H1 (cell line): Measurements from ENCODE around the gene PRRG2. TPM values are rescaled to one million over a fixed set of nuclear protein-coding genes. Genes with fewer than 3 reads are reported as not detected.

Source experiments
- ASH2L ChIP-seq: fragments of 200-600, 300-600 bp; sonication (generic); IDR thresholded peaks from one replicate; pipeline ENCODE4 v1.7.1; 2017; ENCODE audit warnings: low read length
- BCL11A ChIP-seq, 2 experiments: IDR thresholded peaks; one replicate each; pipeline ENCODE4 v1.6.1; 2011; ENCODE audit warnings: low read depth in 2 of 2, low read length in 2 of 2, mild to moderate bottlenecking in 2 of 2
- CTCF ChIP-seq, 3 experiments: IDR thresholded peaks; 1 replicate in 2 of 3; 2 replicates in 1 of 3; pipeline versions ENCODE4 v1.5.1 to v1.6.1; 2011; ENCODE audit warnings: low read length in 3 of 3, mild to moderate bottlenecking in 3 of 3, inconsistent platforms in 2 of 3, low read depth in 1 of 3, moderate library complexity in 1 of 3; ENCODE audit not compliant: insufficient read depth in 1 of 3; ENCODE audit errors: control extremely low read depth in 1 of 3
- FOSL1 ChIP-seq: IDR thresholded peaks from 2 replicates; pipeline ENCODE4 v1.6.1; 2011; ENCODE audit warnings: mild to moderate bottlenecking, low read depth, low read length, moderate library complexity; ENCODE audit not compliant: insufficient read depth
- GTF2F1 ChIP-seq: IDR thresholded peaks from 2 replicates; pipeline ENCODE4 v1.6.1; 2012; ENCODE audit warnings: low read depth, low read length, improper control_type of control experiment, borderline replicate concordance
- KDM5A ChIP-seq: fragments of 200-600 bp; IDR thresholded peaks from 2 replicates; pipeline ENCODE4 v1.7.1; 2012; ENCODE audit warnings: mild to moderate bottlenecking, low read length, inconsistent platforms, mixed read lengths
- POLR2A ChIP-seq, 2 experiments: IDR thresholded peaks; 1 replicate in 1 of 2; 2 replicates in 1 of 2; pipeline ENCODE4 v1.6.1; 2011; ENCODE audit warnings: low read depth in 2 of 2, low read length in 2 of 2, mild to moderate bottlenecking in 2 of 2; ENCODE audit errors: control extremely low read depth in 1 of 2
- POLR2AphosphoS5 ChIP-seq: IDR thresholded peaks from 2 replicates; pipeline ENCODE4 v1.6.1; 2011; ENCODE audit warnings: low read depth, low read length
- RNF2 ChIP-seq: fragments of 200-900, 300-1000 bp; sonication (generic); IDR thresholded peaks from 2 replicates; pipeline ENCODE4 v1.7.1; 2016; ENCODE audit warnings: borderline replicate concordance, low read depth, mild to moderate bottlenecking, antibody characterized with exemption, low read length; ENCODE audit not compliant: poor library complexity, severe bottlenecking; ENCODE audit errors: missing control alignments
- SP2 ChIP-seq: IDR thresholded peaks from 2 replicates; pipeline ENCODE4 v1.6.1; 2012; ENCODE audit warnings: mild to moderate bottlenecking, low read length, inconsistent platforms
- TEAD4 ChIP-seq: IDR thresholded peaks from 2 replicates; pipeline ENCODE4 v1.6.1; 2012; ENCODE audit warnings: low read depth, low read length, inconsistent platforms, mixed read lengths
- YY1 ChIP-seq: IDR thresholded peaks from 2 replicates; pipeline ENCODE4 v1.6.1; 2011; ENCODE audit warnings: low read depth, mild to moderate bottlenecking, low read length
- polyA plus RNA-seq, 7 experiments: library from polyadenylated mRNA; depleted of rRNA in 3 of 7; stranded (reverse) in 5 of 7; unstranded in 2 of 7; fragments of >200 nt in 5 of 7; fragments of 200-250 nt in 2 of 7; gene quantifications; 1 replicate in 5 of 7; 2 replicates in 1 of 7; 4 replicates in 1 of 7; pipeline versions ENCODE4 v1.2.1 to v1.2.3, GENCODE V29; 2011 to 2013; ENCODE audit warnings: missing spikeins in 2 of 7, mixed read lengths in 2 of 7
- total RNA-seq: library from RNA; stranded (reverse); fragmentation: NEBNext Ultra II Directional; extraction: Animal tissue kit (Norgen Biotek cat#: 25700); gene quantifications from 2 replicates; pipeline ENCODE4 v1.2.1, GENCODE V29; 2021

PRRG2 gene
- total and polyA plus RNA-seq, 2 of the 8 experiments (the other 6 are each of a cell fraction or from before 2014, with no cell fraction given) = 4.1 to 5.6 TPM

GRCh38 chr19:49539192-49539952 is 41.7 kb upstream of the PRRG2 start (continued):
- no peak for TF ChIP-seq RNF2
- no peak for TF ChIP-seq KDM5A
- TF ChIP-seq POLR2AphosphoS5 = no peak
- no peak for TF ChIP-seq FOSL1
- no peak for TF ChIP-seq BCL11A (IDR thresholded peaks at IDR 0.05; ENCODE audit: low read depth in 2 of 2, low read length in 2 of 2)
- no peak for TF ChIP-seq TEAD4
- TF ChIP-seq SP2 = no peak
- no peak for TF ChIP-seq GTF2F1
- no peak for TF ChIP-seq ASH2L
- no peak for TF ChIP-seq YY1
- TF ChIP-seq CTCF (IDR thresholded peaks at IDR 0.05; ENCODE audit: control extremely low read depth in 1 of 3, insufficient read depth in 1 of 3, low read depth in 1 of 3, low read length in 3 of 3) = no peak
- TF ChIP-seq POLR2A (IDR thresholded peaks at IDR 0.05; ENCODE audit: control extremely low read depth in 1 of 2, low read depth in 2 of 2, low read length in 2 of 2) = no peak
